HepG2 (cell line): Measurements from ENCODE around the gene TPM1. TPM values are rescaled to one million over a fixed set of nuclear protein-coding genes. Genes with fewer than 3 reads are reported as not detected.

Experiments used
- ELF3 ChIP-seq: IDR thresholded peaks from 2 replicates; pipeline ENCODE4 v1.6.1; 2016; ENCODE audit warnings: missing genetic modification reagents, missing compliant biosample characterization
- EP300 ChIP-seq, 3 experiments: sonication (generic) in 1 of 3; formaldehyde crosslinking in 1 of 3; IDR thresholded peaks; 2 replicates each; pipeline versions ENCODE4 v1.5.1 to v1.6.1; 2011 to 2020; ENCODE audit warnings: low read depth in 2 of 3, low read length in 2 of 3, borderline replicate concordance in 1 of 3, improper control_type of control experiment in 1 of 3, mild to moderate bottlenecking in 1 of 3, missing genetic modification reagents in 1 of 3, moderate library complexity in 1 of 3
- FOSL2 ChIP-seq: sonication (generic); formaldehyde crosslinking; IDR thresholded peaks from 2 replicates; pipeline ENCODE4 v1.4.0; 2020; ENCODE audit warnings: missing genetic modification reagents
- GATAD2A ChIP-seq: IDR thresholded peaks from 2 replicates; pipeline ENCODE4 v1.6.1; 2016
- HNF4A ChIP-seq: sonication (generic); formaldehyde crosslinking; IDR thresholded peaks from 2 replicates; pipeline ENCODE4 v1.4.0; 2020; ENCODE audit warnings: missing genetic modification reagents
- NR1H2 ChIP-seq: sonication (generic); formaldehyde crosslinking; IDR thresholded peaks from 2 replicates; pipeline ENCODE4 v1.8.1; 2022; ENCODE audit warnings: low read depth, missing genetic modification reagents, borderline replicate concordance
- SAP130 ChIP-seq: IDR thresholded peaks from 2 replicates; pipeline ENCODE4 v1.6.1; 2016; ENCODE audit warnings: low read depth
- TBL1XR1 ChIP-seq: fragments of 150-350 bp; IDR thresholded peaks from 2 replicates; pipeline ENCODE4 v1.6.1; 2014; ENCODE audit warnings: borderline replicate concordance, low read length; ENCODE audit not compliant: partially characterized antibody
- ZNF430 ChIP-seq: sonication (generic); formaldehyde crosslinking; IDR thresholded peaks from 2 replicates; pipeline ENCODE4 v1.9.0; 2021; ENCODE audit warnings: mild to moderate bottlenecking, missing genetic modification reagents
- polyA plus RNA-seq, 8 experiments: library from polyadenylated mRNA; depleted of rRNA in 3 of 8; stranded (reverse) in 7 of 8; unstranded in 1 of 8; fragments of >200 nt; fragmentation: Illumina TruSeq in 4 of 8; extraction: Trizol in 4 of 8; gene quantifications; 2 replicates each; pipeline versions ENCODE4 v1.2.1 to v1.2.3, GENCODE V29; 2011 to 2016; ENCODE audit warnings: low read depth in 4 of 8, missing spikeins in 1 of 8, mixed read lengths in 1 of 8; ENCODE audit not compliant: insufficient read depth in 1 of 8
- total RNA-seq, 5 experiments: library from RNA; depleted of rRNA; stranded (reverse); fragments of >200 nt; fragmentation: Illumina TruSeq; extraction: Trizol; gene quantifications; 2 replicates each; pipeline ENCODE4 v1.2.3, GENCODE V29; 2016; ENCODE audit warnings: low read depth in 1 of 5
- TF ChIP-seq, protein P1 (sequence below): sonication (generic); formaldehyde crosslinking; IDR thresholded peaks from 2 replicates; pipeline ENCODE4 v1.4.0; 2020; ENCODE audit warnings: missing genetic modification reagents
- TF ChIP-seq, protein P2 (sequence below): IDR thresholded peaks from 2 replicates; pipeline ENCODE4 v1.4.0; 2020; ENCODE audit warnings: mild to moderate bottlenecking, missing genetic modification reagents
- TF ChIP-seq, protein P3 (sequence below): sonication (generic); formaldehyde crosslinking; conservative IDR thresholded peaks from 2 replicates; pipeline ENCODE4 v1.4.0; 2020; ENCODE audit warnings: mild to moderate bottlenecking, missing genetic modification reagents, moderate library complexity

Gene TPM1
- total and polyA plus RNA-seq, 2 of the 13 experiments (the other 11 are each of a cell fraction or from before 2014, with no cell fraction given) = 98.9 to 109 TPM

DNA sequence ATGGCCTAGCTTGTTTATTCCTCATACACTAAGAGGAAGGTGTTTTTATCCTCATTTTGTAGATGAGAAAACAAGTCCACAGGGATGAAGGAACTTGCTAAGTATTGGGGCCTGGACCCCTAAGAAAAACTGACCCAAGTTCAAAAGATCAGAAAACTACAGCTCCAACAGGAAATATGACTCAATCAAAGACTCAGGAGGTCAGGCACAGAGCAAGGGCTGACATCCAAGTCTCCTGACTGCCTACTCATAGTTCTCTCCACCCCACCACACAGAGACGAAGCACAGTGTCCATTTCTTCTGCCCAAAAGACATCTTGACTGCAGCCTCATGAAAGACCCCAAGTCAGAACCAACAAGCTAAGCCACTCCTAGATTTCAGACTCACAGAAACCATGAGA lies 26.9 kb upstream of the TPM1 start (continued):
- TF ChIP-seq, protein P1, sequence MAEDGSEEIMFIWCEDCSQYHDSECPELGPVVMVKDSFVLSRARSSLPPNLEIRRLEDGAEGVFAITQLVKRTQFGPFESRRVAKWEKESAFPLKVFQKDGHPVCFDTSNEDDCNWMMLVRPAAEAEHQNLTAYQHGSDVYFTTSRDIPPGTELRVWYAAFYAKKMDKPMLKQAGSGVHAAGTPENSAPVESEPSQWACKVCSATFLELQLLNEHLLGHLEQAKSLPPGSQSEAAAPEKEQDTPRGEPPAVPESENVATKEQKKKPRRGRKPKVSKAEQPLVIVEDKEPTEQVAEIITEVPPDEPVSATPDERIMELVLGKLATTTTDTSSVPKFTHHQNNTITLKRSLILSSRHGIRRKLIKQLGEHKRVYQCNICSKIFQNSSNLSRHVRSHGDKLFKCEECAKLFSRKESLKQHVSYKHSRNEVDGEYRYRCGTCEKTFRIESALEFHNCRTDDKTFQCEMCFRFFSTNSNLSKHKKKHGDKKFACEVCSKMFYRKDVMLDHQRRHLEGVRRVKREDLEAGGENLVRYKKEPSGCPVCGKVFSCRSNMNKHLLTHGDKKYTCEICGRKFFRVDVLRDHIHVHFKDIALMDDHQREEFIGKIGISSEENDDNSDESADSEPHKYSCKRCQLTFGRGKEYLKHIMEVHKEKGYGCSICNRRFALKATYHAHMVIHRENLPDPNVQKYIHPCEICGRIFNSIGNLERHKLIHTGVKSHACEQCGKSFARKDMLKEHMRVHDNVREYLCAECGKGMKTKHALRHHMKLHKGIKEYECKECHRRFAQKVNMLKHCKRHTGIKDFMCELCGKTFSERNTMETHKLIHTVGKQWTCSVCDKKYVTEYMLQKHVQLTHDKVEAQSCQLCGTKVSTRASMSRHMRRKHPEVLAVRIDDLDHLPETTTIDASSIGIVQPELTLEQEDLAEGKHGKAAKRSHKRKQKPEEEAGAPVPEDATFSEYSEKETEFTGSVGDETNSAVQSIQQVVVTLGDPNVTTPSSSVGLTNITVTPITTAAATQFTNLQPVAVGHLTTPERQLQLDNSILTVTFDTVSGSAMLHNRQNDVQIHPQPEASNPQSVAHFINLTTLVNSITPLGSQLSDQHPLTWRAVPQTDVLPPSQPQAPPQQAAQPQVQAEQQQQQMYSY (CRISPR knock-in tag) = no peak
- no peak for TF ChIP-seq TBL1XR1
- peak; percentile 58 for TF ChIP-seq FOSL2 (CRISPR knock-in tag)
- TF ChIP-seq EP300 (IDR thresholded peaks at IDR 0.05; ENCODE audit: low read depth in 2 of 2, low read length in 2 of 2) = 0 out of 4 replicates have a peak, but pooled peaks of 1 of the 2 experiments have one; percentile 16
- TF ChIP-seq EP300 (CRISPR knock-in tag; IDR thresholded peaks at IDR 0.05; ENCODE audit: borderline replicate concordance) = no peak
- TF ChIP-seq GATAD2A (CRISPR knock-in tag) = 0 out of 2 replicates have a peak, but pooled peaks have one; percentile 12
- no peak for TF ChIP-seq ZNF430
- TF ChIP-seq, protein P2, sequence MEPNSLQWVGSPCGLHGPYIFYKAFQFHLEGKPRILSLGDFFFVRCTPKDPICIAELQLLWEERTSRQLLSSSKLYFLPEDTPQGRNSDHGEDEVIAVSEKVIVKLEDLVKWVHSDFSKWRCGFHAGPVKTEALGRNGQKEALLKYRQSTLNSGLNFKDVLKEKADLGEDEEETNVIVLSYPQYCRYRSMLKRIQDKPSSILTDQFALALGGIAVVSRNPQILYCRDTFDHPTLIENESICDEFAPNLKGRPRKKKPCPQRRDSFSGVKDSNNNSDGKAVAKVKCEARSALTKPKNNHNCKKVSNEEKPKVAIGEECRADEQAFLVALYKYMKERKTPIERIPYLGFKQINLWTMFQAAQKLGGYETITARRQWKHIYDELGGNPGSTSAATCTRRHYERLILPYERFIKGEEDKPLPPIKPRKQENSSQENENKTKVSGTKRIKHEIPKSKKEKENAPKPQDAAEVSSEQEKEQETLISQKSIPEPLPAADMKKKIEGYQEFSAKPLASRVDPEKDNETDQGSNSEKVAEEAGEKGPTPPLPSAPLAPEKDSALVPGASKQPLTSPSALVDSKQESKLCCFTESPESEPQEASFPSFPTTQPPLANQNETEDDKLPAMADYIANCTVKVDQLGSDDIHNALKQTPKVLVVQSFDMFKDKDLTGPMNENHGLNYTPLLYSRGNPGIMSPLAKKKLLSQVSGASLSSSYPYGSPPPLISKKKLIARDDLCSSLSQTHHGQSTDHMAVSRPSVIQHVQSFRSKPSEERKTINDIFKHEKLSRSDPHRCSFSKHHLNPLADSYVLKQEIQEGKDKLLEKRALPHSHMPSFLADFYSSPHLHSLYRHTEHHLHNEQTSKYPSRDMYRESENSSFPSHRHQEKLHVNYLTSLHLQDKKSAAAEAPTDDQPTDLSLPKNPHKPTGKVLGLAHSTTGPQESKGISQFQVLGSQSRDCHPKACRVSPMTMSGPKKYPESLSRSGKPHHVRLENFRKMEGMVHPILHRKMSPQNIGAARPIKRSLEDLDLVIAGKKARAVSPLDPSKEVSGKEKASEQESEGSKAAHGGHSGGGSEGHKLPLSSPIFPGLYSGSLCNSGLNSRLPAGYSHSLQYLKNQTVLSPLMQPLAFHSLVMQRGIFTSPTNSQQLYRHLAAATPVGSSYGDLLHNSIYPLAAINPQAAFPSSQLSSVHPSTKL (CRISPR knock-in tag) = peak; percentile 40; the same call in 1 of the 2 replicates
- no peak for TF ChIP-seq NR1H2 (CRISPR knock-in tag)
- TF ChIP-seq SAP130 = 0 out of 2 replicates have a peak, but pooled peaks have one; percentile 16
- TF ChIP-seq, protein P3, sequence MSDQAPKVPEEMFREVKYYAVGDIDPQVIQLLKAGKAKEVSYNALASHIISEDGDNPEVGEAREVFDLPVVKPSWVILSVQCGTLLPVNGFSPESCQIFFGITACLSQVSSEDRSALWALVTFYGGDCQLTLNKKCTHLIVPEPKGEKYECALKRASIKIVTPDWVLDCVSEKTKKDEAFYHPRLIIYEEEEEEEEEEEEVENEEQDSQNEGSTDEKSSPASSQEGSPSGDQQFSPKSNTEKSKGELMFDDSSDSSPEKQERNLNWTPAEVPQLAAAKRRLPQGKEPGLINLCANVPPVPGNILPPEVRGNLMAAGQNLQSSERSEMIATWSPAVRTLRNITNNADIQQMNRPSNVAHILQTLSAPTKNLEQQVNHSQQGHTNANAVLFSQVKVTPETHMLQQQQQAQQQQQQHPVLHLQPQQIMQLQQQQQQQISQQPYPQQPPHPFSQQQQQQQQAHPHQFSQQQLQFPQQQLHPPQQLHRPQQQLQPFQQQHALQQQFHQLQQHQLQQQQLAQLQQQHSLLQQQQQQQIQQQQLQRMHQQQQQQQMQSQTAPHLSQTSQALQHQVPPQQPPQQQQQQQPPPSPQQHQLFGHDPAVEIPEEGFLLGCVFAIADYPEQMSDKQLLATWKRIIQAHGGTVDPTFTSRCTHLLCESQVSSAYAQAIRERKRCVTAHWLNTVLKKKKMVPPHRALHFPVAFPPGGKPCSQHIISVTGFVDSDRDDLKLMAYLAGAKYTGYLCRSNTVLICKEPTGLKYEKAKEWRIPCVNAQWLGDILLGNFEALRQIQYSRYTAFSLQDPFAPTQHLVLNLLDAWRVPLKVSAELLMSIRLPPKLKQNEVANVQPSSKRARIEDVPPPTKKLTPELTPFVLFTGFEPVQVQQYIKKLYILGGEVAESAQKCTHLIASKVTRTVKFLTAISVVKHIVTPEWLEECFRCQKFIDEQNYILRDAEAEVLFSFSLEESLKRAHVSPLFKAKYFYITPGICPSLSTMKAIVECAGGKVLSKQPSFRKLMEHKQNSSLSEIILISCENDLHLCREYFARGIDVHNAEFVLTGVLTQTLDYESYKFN (CRISPR knock-in tag) = peak; percentile 73
- TF ChIP-seq ELF3 = 0 out of 2 replicates have a peak, but pooled peaks have one; percentile 30
- peak; percentile 19; the same call in 1 of the 2 replicates for TF ChIP-seq HNF4A
